ENCODE data around the gene ZNF597. TPM values are rescaled to one million over a fixed set of nuclear protein-coding genes. Genes with fewer than 3 reads are reported as not detected.
A peak's percentile ranks its signal among the peaks of the same experiment; 100 is the strongest.

Gene ZNF597
- total RNA-seq, 3 donors from 2014 or later: 2.1 to 3.6 (median 2.8) TPM

DNA sequence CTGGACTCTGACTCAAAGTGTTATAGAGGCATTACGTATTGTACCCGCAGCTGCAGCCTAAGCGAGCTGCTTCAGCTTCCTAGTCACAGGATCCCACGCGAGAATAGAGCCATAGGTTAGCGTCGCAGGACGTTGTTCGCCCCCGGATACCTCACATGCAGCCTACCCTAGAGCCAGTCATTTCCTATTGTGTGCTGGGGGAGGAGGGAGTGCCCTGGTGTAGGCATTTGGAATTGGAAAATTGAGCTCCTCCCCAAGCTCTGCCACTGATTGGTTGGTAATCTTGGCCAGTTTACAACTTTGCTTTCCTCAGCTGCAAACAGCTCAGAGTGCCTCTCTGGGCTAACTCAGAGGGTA, 706 bp upstream of the ZNF597 start:
- Histone ChIP-seq H3K27me3 (no peaks in the 10 kb centered on the region), H3K36me3 (no peaks in the 10 kb centered on the region), H3K4me3 (peak overlapping the region; percentile 59 to 75 (median 59)), H3K4me1 (no peaks in the 10 kb centered on the region), H3K9me3 (peaks cover 11 to 22% of the 10 kb centered on the region in 2 donors), H3K27ac (peak overlapping the region; percentile 71 to 90)
- intact Hi-C loops (cut with DNase I; ENCODE audit: low total_unique reads): no loop called here
- no peak for DNase-seq (ENCODE audit: low spot score in 2 of 2)
- TF ChIP-seq, protein P1, sequence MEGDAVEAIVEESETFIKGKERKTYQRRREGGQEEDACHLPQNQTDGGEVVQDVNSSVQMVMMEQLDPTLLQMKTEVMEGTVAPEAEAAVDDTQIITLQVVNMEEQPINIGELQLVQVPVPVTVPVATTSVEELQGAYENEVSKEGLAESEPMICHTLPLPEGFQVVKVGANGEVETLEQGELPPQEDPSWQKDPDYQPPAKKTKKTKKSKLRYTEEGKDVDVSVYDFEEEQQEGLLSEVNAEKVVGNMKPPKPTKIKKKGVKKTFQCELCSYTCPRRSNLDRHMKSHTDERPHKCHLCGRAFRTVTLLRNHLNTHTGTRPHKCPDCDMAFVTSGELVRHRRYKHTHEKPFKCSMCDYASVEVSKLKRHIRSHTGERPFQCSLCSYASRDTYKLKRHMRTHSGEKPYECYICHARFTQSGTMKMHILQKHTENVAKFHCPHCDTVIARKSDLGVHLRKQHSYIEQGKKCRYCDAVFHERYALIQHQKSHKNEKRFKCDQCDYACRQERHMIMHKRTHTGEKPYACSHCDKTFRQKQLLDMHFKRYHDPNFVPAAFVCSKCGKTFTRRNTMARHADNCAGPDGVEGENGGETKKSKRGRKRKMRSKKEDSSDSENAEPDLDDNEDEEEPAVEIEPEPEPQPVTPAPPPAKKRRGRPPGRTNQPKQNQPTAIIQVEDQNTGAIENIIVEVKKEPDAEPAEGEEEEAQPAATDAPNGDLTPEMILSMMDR (IDR thresholded peaks at IDR 0.05): peak in 1 of 3 donors; percentile 14
- no peak for TF ChIP-seq POLR2A (IDR thresholded peaks at IDR 0.05)
- peak in 1 of 3 donors; percentile 9 for TF ChIP-seq POLR2AphosphoS5 (IDR thresholded peaks at IDR 0.05)

- intact Hi-C loops (cut with DNase I; ENCODE audit: low total_unique reads): no loop called here
- H3K4me1 ChIP-seq: no peaks in the 10 kb centered on the region
- peaks cover 2% of the 10 kb centered on the region for H3K36me3 ChIP-seq
- no peaks in the 10 kb centered on the region for H3K27me3 ChIP-seq
- peaks cover 12 to 24% of the 10 kb centered on the region in 2 donors for H3K9me3 ChIP-seq
- no peak overlapping the region for H3K4me3 ChIP-seq
- TF ChIP-seq, protein P1 (IDR thresholded peaks at IDR 0.05): no peak
- TF ChIP-seq POLR2A (IDR thresholded peaks at IDR 0.05): no peak
- TF ChIP-seq POLR2AphosphoS5 (IDR thresholded peaks at IDR 0.05): no peak
- DNase-seq (ENCODE audit: low spot score in 2 of 2): no peak
- no peak overlapping the region for H3K27ac ChIP-seq
These were observed 3.7 kb downstream of the ZNF597 start for GRCh38 chr16:3439637-3440036.

GRCh38 chr16:3434373-3434772, 8.9 kb downstream of the ZNF597 start:
- Histone ChIP-seq H3K27ac (no peak overlapping the region), H3K9me3 (peaks cover 3 to 12% of the 10 kb centered on the region in 2 donors), H3K4me1 (no peaks in the 10 kb centered on the region), H3K27me3 (no peaks in the 10 kb centered on the region), H3K4me3 (no peak overlapping the region), H3K36me3 (peaks cover 5% of the 10 kb centered on the region)
- no peak for DNase-seq (ENCODE audit: low spot score in 2 of 2)
- intact Hi-C loops (cut with DNase I; ENCODE audit: low total_unique reads): no loop called here
- TF ChIP-seq POLR2A (IDR thresholded peaks at IDR 0.05): no peak
- no peak for TF ChIP-seq POLR2AphosphoS5 (IDR thresholded peaks at IDR 0.05)
- TF ChIP-seq, protein P1 (IDR thresholded peaks at IDR 0.05): no peak

DNA sequence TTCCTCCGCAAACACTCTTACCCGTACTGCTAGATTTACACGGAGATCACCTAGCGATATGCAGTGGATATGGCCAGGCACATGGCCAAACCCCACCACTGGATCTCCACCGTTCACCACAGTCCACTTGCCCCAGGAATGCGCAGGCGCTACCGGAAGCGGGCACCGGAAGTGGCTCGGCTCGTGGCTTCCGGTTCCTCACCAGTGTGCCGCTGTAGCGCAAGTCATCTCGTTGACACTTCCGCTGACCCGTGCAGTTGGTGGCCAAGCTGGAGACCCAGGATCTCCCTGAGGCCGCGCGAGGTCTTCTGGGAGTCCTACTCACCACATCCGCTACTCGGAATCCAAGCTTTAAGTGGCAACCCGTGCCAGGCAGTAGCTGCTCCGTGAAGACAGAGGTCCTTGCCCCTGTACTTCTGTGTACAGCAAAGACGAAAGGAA, 11.5 kb downstream of the ZNF597 start:
- intact Hi-C loops (cut with DNase I; ENCODE audit: low total_unique reads): no loop called here
- peaks cover 5% of the 10 kb centered on the region for H3K36me3 ChIP-seq
- H3K4me3 ChIP-seq: peak overlapping the region in 1 of 3 donors; percentile 55
- TF ChIP-seq POLR2AphosphoS5 (IDR thresholded peaks at IDR 0.05): no peak
- no peak for TF ChIP-seq POLR2A (IDR thresholded peaks at IDR 0.05)
- TF ChIP-seq, protein P1 (IDR thresholded peaks at IDR 0.05): no peak
- H3K27me3 ChIP-seq: no peaks in the 10 kb centered on the region
- DNase-seq (ENCODE audit: low spot score in 2 of 2): no peak
- H3K9me3 ChIP-seq: peaks cover 6 to 9% of the 10 kb centered on the region in 2 donors
- H3K27ac ChIP-seq: no peak overlapping the region
- no peaks in the 10 kb centered on the region for H3K4me1 ChIP-seq

DNA sequence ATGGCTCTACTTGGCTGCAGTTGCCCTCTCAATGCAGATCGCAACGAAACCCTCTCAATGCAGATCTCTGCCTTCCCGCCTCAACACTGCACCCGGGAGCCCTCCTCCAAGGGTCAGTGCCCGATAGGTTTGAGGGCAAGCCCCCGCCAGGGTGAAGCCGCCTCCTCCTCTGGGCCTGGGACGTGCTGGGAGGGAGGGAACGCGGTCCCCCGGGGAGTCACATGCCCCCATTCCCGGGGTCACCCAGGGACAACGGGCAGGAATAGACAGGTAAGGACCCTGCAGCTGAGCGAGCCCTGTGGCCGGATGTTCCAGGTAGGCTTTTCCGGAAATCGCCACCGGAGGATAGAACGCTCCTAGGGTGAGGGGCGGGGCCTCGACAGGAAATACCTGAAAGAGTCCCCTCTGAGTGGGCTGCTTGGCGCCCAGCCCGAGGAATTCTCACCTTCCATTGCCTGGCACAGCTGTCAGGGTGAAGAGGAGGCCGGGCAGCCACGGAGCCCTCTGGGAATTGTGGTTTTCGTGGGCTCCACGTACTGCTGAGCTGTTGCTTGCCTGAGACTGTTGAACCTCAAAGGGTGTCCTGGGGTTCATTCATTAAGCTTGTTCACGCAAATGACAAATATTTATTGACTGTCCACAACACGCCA, 29.4 kb downstream of the ZNF597 start:
- TF ChIP-seq POLR2AphosphoS5 (IDR thresholded peaks at IDR 0.05) (no peak), POLR2A (IDR thresholded peaks at IDR 0.05) (no peak)
- TF ChIP-seq, protein P1 (IDR thresholded peaks at IDR 0.05): no peak
- peaks cover 2% of the 10 kb centered on the region for H3K36me3 ChIP-seq
- H3K27me3 ChIP-seq: no peaks in the 10 kb centered on the region
- no peak overlapping the region for H3K4me3 ChIP-seq
- no peak overlapping the region for H3K27ac ChIP-seq
- no peaks in the 10 kb centered on the region for H3K4me1 ChIP-seq
- no peak for DNase-seq (ENCODE audit: low spot score in 2 of 2)
- H3K9me3 ChIP-seq: peaks cover 74 to 86% of the 10 kb centered on the region in 2 donors
- intact Hi-C loops (cut with DNase I; ENCODE audit: low total_unique reads): no loop called here
